Ishikawa (cell line): Measurements from ENCODE around the gene FAM184A.

Experiments
- TCF12 ChIP-seq: IDR thresholded peaks from 2 replicates; pipeline ENCODE4 v1.6.1; 2012; ENCODE audit warnings: low read depth
- TF ChIP-seq, protein P1 (sequence below): IDR thresholded peaks from 2 replicates; pipeline ENCODE4 v1.6.1; 2012

- TF ChIP-seq, protein P1, sequence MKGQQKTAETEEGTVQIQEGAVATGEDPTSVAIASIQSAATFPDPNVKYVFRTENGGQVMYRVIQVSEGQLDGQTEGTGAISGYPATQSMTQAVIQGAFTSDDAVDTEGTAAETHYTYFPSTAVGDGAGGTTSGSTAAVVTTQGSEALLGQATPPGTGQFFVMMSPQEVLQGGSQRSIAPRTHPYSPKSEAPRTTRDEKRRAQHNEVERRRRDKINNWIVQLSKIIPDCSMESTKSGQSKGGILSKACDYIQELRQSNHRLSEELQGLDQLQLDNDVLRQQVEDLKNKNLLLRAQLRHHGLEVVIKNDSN: no peak
- no peak for TF ChIP-seq TCF12
Measured at GRCh38 chr6:119061215-119061614, 17.2 kb downstream of the FAM184A start.
